HepG2 (cell line): ENCODE data around the gene AGBL1. TPM values are rescaled to one million over a fixed set of nuclear protein-coding genes. Genes with fewer than 3 reads are reported as not detected.

Experiments
- ATAC-seq: fragments of 200-7000 bp; cut with Tn5 transposase; 3 replicates; pipeline ENCODE4 v1.9.1; 2020; ENCODE audit warnings: mild to moderate bottlenecking, moderate library complexity
- BruUV-seq: library from RNA; stranded (reverse); fragments of 400-500 nt; replicated peaks from 2 replicates; lab custom pipeline; 2021; lab: Mats Ljungman, UMichigan
- CTCF ChIA-PET: fragments of 300-600 bp; formaldehyde crosslinking; extraction: SDS; loops from one replicate; lab custom pipeline; 2021; ENCODE audit warnings: low total read pairs, inconsistent platforms, low intra/inter-chr PET ratio; lab: Yijun Ruan, JAX
- POLR2A ChIA-PET: fragments of 350-600 bp; sonication (Branson Sonifier 250); formaldehyde crosslinking; loops from one replicate; lab custom pipeline; 2020; ENCODE audit warnings: antibody characterized with exemption, inconsistent platforms; lab: Yijun Ruan, JAX
- DNase-seq: peaks from one replicate; pipeline ENCODE4 v3.0.0-alpha.2; 2015; ENCODE audit warnings: low spot score
- FAIRE-seq: peaks from 3 replicates; lab custom pipeline; 2011; peaks lifted over from hg19 to GRCh38; lab: Jason Lieb, UNC
- H2AFZ ChIP-seq: one replicate; pipeline ENCODE4 v1.6.1; 2011; ENCODE audit warnings: low read length, inconsistent platforms
- H3K27ac ChIP-seq: fragments of 300-600 bp; 3 replicates; pipeline ENCODE4 v1.8.0; 2011; ENCODE audit warnings: mixed run types, mild to moderate bottlenecking, mixed read lengths, low read length, inconsistent platforms; ENCODE audit not compliant: insufficient read depth; ENCODE audit errors: extremely low read length
- H3K27me3 ChIP-seq, 2 experiments: fragments of 200-600 bp in 1 of 2; 2 replicates in 1 of 2; 3 replicates in 1 of 2; pipeline versions ENCODE4 v1.6.0 to v1.8.0; 2011; ENCODE audit warnings: low read length in 2 of 2, mild to moderate bottlenecking in 2 of 2, moderate library complexity in 2 of 2, inconsistent platforms in 1 of 2; ENCODE audit not compliant: insufficient read depth in 2 of 2, control insufficient read depth in 1 of 2
- H3K36me3 ChIP-seq, 2 experiments: fragments of 200-600 bp in 1 of 2; replicated peaks in 1 of 2; 2 replicates in 1 of 2; 3 replicates in 1 of 2; pipeline versions ENCODE4 v1.5.1 to v1.8.0; 2011; ENCODE audit warnings: low read length in 2 of 2, inconsistent platforms in 1 of 2; ENCODE audit not compliant: insufficient read depth in 2 of 2, control insufficient read depth in 1 of 2
- H3K4me1 ChIP-seq: 2 replicates; pipeline ENCODE4 v1.5.1; 2012; ENCODE audit warnings: low read length, inconsistent platforms; ENCODE audit not compliant: insufficient read depth
- H3K4me2 ChIP-seq: 2 replicates; pipeline ENCODE4 v1.6.0; 2011; ENCODE audit warnings: low read depth, low read length, inconsistent platforms
- H3K4me3 ChIP-seq, 3 experiments: fragments of 200-600 bp in 1 of 3; sonication (generic), shearing (Covaris generic) in 1 of 3; replicated peaks in 1 of 3; 2 replicates each; pipeline ENCODE4 v1.5.1; 2011 to 2016; ENCODE audit warnings: low read length in 3 of 3, inconsistent platforms in 2 of 3, low read depth in 2 of 3, mild to moderate bottlenecking in 2 of 3, control low read depth in 1 of 3, mixed read lengths in 1 of 3; ENCODE audit not compliant: insufficient read depth in 1 of 3
- H3K79me2 ChIP-seq: one replicate; pipeline ENCODE4 v1.6.1; 2011; ENCODE audit warnings: low read length, inconsistent platforms; ENCODE audit not compliant: insufficient read depth
- H3K9ac ChIP-seq: 2 replicates; pipeline ENCODE4 v1.6.0; 2011; ENCODE audit warnings: mild to moderate bottlenecking, low read depth, low read length, inconsistent platforms; ENCODE audit not compliant: insufficient read depth
- H3K9me3 ChIP-seq: 2 replicates; pipeline ENCODE4 v1.5.1; 2012; ENCODE audit warnings: mild to moderate bottlenecking, low read length
- H4K20me1 ChIP-seq: 2 replicates; pipeline ENCODE4 v1.6.0; 2011; ENCODE audit warnings: inconsistent platforms, mild to moderate bottlenecking, low read length, moderate library complexity; ENCODE audit not compliant: insufficient read depth
- BCL3 ChIP-seq: sonication (generic); formaldehyde crosslinking; IDR thresholded peaks from 2 replicates; pipeline ENCODE4 v1.5.1; 2020; ENCODE audit warnings: mild to moderate bottlenecking, missing genetic modification reagents, moderate library complexity
- DPF2 ChIP-seq: sonication (generic); formaldehyde crosslinking; IDR thresholded peaks from 2 replicates; pipeline ENCODE4 v1.4.0; 2020; ENCODE audit warnings: mild to moderate bottlenecking, low read depth, missing genetic modification reagents, borderline replicate concordance
- FOXM1 ChIP-seq: sonication (generic); formaldehyde crosslinking; IDR thresholded peaks from 2 replicates; pipeline ENCODE4 v1.5.0; 2020; ENCODE audit warnings: missing genetic modification reagents
- GABPA ChIP-seq, 2 experiments: IDR thresholded peaks; 2 replicates each; pipeline ENCODE4 v1.6.1; 2011 to 2016; ENCODE audit warnings: low read depth in 2 of 2, low read length in 1 of 2, missing biosample characterization in 1 of 2, missing genetic modification characterization in 1 of 2
- MIER2 ChIP-seq: IDR thresholded peaks from 2 replicates; pipeline ENCODE4 v1.6.1; 2016; ENCODE audit warnings: missing biosample characterization, missing genetic modification reagents
- ONECUT2 ChIP-seq: sonication (generic); formaldehyde crosslinking; IDR thresholded peaks from 2 replicates; pipeline ENCODE4 v1.4.0; 2020; ENCODE audit warnings: missing genetic modification reagents
- PRDM10 ChIP-seq: sonication (generic); formaldehyde crosslinking; IDR thresholded peaks from 2 replicates; pipeline ENCODE4 v1.4.0; 2020; ENCODE audit warnings: low read depth, missing genetic modification reagents
- RELA ChIP-seq: sonication (generic); formaldehyde crosslinking; IDR thresholded peaks from 2 replicates; pipeline ENCODE4 v1.4.0; 2020; ENCODE audit warnings: missing genetic modification reagents
- YEATS2 ChIP-seq: sonication (generic); formaldehyde crosslinking; IDR thresholded peaks from 2 replicates; pipeline ENCODE4 v1.4.0; 2020; ENCODE audit warnings: missing genetic modification reagents, borderline replicate concordance
- ZNF138 ChIP-seq: sonication (generic); formaldehyde crosslinking; IDR thresholded peaks from 2 replicates; pipeline ENCODE4 v1.5.0; 2020; ENCODE audit warnings: mild to moderate bottlenecking, low read depth, missing genetic modification reagents
- ZNF18 ChIP-seq: sonication (generic); formaldehyde crosslinking; IDR thresholded peaks from 2 replicates; pipeline ENCODE4 v1.8.0; 2022; ENCODE audit warnings: mild to moderate bottlenecking, missing genetic modification reagents; ENCODE audit not compliant: insufficient replicate concordance
- ZNF207 ChIP-seq: fragments of 450-650 bp; IDR thresholded peaks from 2 replicates; pipeline ENCODE4 v1.6.1; 2016; ENCODE audit warnings: antibody characterized with exemption, borderline replicate concordance
- ZNF225 ChIP-seq: sonication (generic); formaldehyde crosslinking; IDR thresholded peaks from 2 replicates; pipeline ENCODE4 v1.4.0; 2020; ENCODE audit warnings: mild to moderate bottlenecking, missing genetic modification reagents
- ZNF510 ChIP-seq: sonication (generic); formaldehyde crosslinking; IDR thresholded peaks from 2 replicates; pipeline ENCODE4 v1.4.0; 2020; ENCODE audit warnings: low read depth, mild to moderate bottlenecking, missing genetic modification reagents
- ZSCAN30 ChIP-seq: sonication (generic); formaldehyde crosslinking; IDR thresholded peaks from 2 replicates; pipeline ENCODE4 v1.5.0; 2020; ENCODE audit warnings: mild to moderate bottlenecking, missing genetic modification reagents
- WGBS: methylation state at CpG from one replicate; pipeline ENCODE4 v1.1.6; 2017; ENCODE audit warnings: low lambda C conversion rate; 5-methylcytosine and 5-hydroxymethylcytosine counted together
- in situ Hi-C: cut with HindIII; loops from 2 replicates; pipeline ENCODE4 v1.10.0; 2017; ENCODE audit warnings: low pct_unique_long_range_greater_than_20kb; ENCODE audit not compliant: extremely low pct_ligation_motif_present
- intact Hi-C: fragments of 100-400 bp; cut with micrococcal nuclease; formaldehyde crosslinking; loops from one replicate; pipeline ENCODE4 v1.10.0; 2022; ENCODE audit not compliant: unreplicated experiment
- polyA plus RNA-seq, 8 experiments: library from polyadenylated mRNA; depleted of rRNA in 3 of 8; stranded (reverse) in 7 of 8; unstranded in 1 of 8; fragments of >200 nt; fragmentation: Illumina TruSeq in 4 of 8; extraction: Trizol in 4 of 8; gene quantifications; 2 replicates each; pipeline versions ENCODE4 v1.2.1 to v1.2.3, GENCODE V29; 2011 to 2016; ENCODE audit warnings: low read depth in 4 of 8, missing spikeins in 1 of 8, mixed read lengths in 1 of 8; ENCODE audit not compliant: insufficient read depth in 1 of 8
- total RNA-seq, 5 experiments: library from RNA; depleted of rRNA; stranded (reverse); fragments of >200 nt; fragmentation: Illumina TruSeq; extraction: Trizol; gene quantifications; 2 replicates each; pipeline ENCODE4 v1.2.3, GENCODE V29; 2016; ENCODE audit warnings: low read depth in 1 of 5

AGBL1 gene
- total and polyA plus RNA-seq, 2 of the 13 experiments (the other 11 are each of a cell fraction or from before 2014, with no cell fraction given) = 0.01 TPM; not detected in 1

GRCh38 chr15:86714241-86714640 lies 634.6 kb downstream of the AGBL1 start:
- no peak for ATAC-seq

More at GRCh38 chr15:86714241-86714640, 634.6 kb downstream of the AGBL1 start:
- in situ Hi-C loops (no loop called here), intact Hi-C loops (no loop called here)
- Histone ChIP-seq H2AFZ (no peak overlapping the region), H3K36me3 (no peaks in the 10 kb centered on the region), H3K4me3 (no peak overlapping the region), H3K9me3 (peaks cover 90% of the 10 kb centered on the region), H3K9ac (no peak overlapping the region), H3K4me1 (no peaks in the 10 kb centered on the region), H3K79me2 (no peaks in the 10 kb centered on the region), H3K27me3 (no peaks in the 10 kb centered on the region)
- no peak for DNase-seq
- BruUV-seq = no TSS peak
- ChIA-PET POLR2A (no interaction called here), CTCF (no interaction called here)
- FAIRE-seq = no peak
- WGBS = 0% methylated on average over 1 of the region's 1 CpG
- TF ChIP-seq ZNF225 (CRISPR knock-in tag) (no peak), ONECUT2 (no peak), ZNF510 (CRISPR knock-in tag) (no peak), MIER2 (CRISPR knock-in tag) (no peak), RELA (CRISPR knock-in tag) (no peak), DPF2 (CRISPR knock-in tag) (no peak), ZNF18 (CRISPR knock-in tag) (no peak), ZSCAN30 (CRISPR knock-in tag) (no peak), GABPA (IDR thresholded peaks at IDR 0.05; ENCODE audit: low read depth, low read length) (no peak), GABPA (CRISPR knock-in tag; IDR thresholded peaks at IDR 0.05; ENCODE audit: low read depth) (no peak), FOXM1 (CRISPR knock-in tag) (no peak), ZNF138 (CRISPR knock-in tag) (no peak), ZNF207 (no peak), PRDM10 (CRISPR knock-in tag) (no peak), YEATS2 (CRISPR knock-in tag) (no peak), BCL3 (no peak)
- TF ChIP-seq, all 625 proteins: peak for 0
- no peaks in the 10 kb centered on the region for H4K20me1 ChIP-seq
- H3K4me2 ChIP-seq = no peak overlapping the region
- H3K27ac ChIP-seq = no peak overlapping the region
